Endothelial cell of umbilical vein (primary cell): ENCODE results near the gene PPIE. TPM values are rescaled to one million over a fixed set of nuclear protein-coding genes. Genes with fewer than 3 reads are reported as not detected.
"Not testable (repeated sequence)": the region's sequence is repeated elsewhere in the genome, so short reads cannot be mapped to it uniquely, and the experiment has no call there.

Source experiments
- BruUV-seq: library from RNA; stranded (reverse); fragments of 400-500 nt; replicated peaks from 2 replicates; lab custom pipeline; 2021; lab: Mats Ljungman, UMichigan
- CTCF ChIA-PET: fragments of 300-600, 350-600 bp; sonication (Branson Sonifier 250); formaldehyde crosslinking; loops from one replicate; lab custom pipeline; 2021; ENCODE audit warnings: antibody characterized with exemption, inconsistent platforms; lab: Charles Lee
- POLR2A ChIA-PET: fragments of 300-600, 350-600 bp; sonication (Branson Sonifier 250); formaldehyde crosslinking; loops from one replicate; lab custom pipeline; 2021; ENCODE audit warnings: antibody characterized with exemption, inconsistent platforms; lab: Charles Lee
- DNase-seq: peaks from one replicate; pipeline ENCODE4 v3.0.0-alpha.2; 2011; ENCODE audit warnings: low read depth, low spot score
- FAIRE-seq: peaks from 2 replicates; lab custom pipeline; 2011; peaks lifted over from hg19 to GRCh38; lab: Jason Lieb, UNC
- H2AFZ ChIP-seq: 2 replicates; pipeline ENCODE4 v1.6.0; 2012; ENCODE audit warnings: low read depth, low read length, control low read depth, inconsistent platforms
- H3K27ac ChIP-seq: 2 replicates; pipeline ENCODE4 v1.5.1; 2011; ENCODE audit warnings: low read depth, mild to moderate bottlenecking, control low read depth, low read length, moderate library complexity; ENCODE audit not compliant: insufficient read depth
- H3K27me3 ChIP-seq, 2 experiments: 2 replicates each; pipeline versions ENCODE4 v1.6.0 to v1.6.1; 2011; ENCODE audit warnings: low read length in 2 of 2, mixed read lengths in 1 of 2; ENCODE audit not compliant: control insufficient read depth in 2 of 2, insufficient read depth in 2 of 2
- H3K36me3 ChIP-seq, 2 experiments: 2 replicates in 1 of 2; 3 replicates in 1 of 2; pipeline ENCODE4 v1.5.1; 2011; ENCODE audit warnings: low read length in 2 of 2, mild to moderate bottlenecking in 1 of 2, moderate library complexity in 1 of 2; ENCODE audit not compliant: control insufficient read depth in 2 of 2, insufficient read depth in 2 of 2; ENCODE audit errors: extremely low read depth in 1 of 2
- H3K4me1 ChIP-seq: 3 replicates; pipeline ENCODE4 v1.5.1; 2011; ENCODE audit warnings: mild to moderate bottlenecking, low read length; ENCODE audit not compliant: control insufficient read depth, insufficient read depth; ENCODE audit errors: extremely low read depth
- H3K4me2 ChIP-seq: 2 replicates; pipeline ENCODE4 v1.6.1; 2011; ENCODE audit warnings: low read length, control low read depth, mixed read lengths; ENCODE audit not compliant: insufficient read depth
- H3K4me3 ChIP-seq, 3 experiments: fragments of 200-600 bp in 1 of 3; sonication (generic), shearing (Covaris generic) in 1 of 3; replicated peaks in 1 of 3; 2 replicates each; pipeline ENCODE4 v1.5.1; 2011 to 2016; ENCODE audit warnings: control low read depth in 3 of 3, low read length in 3 of 3, mild to moderate bottlenecking in 2 of 3, inconsistent platforms in 1 of 3, low read depth in 1 of 3, moderate library complexity in 1 of 3; ENCODE audit not compliant: insufficient read depth in 1 of 3
- H3K79me2 ChIP-seq: 2 replicates; pipeline ENCODE4 v1.6.0; 2012; ENCODE audit warnings: low read length, inconsistent platforms; ENCODE audit not compliant: control insufficient read depth, insufficient read depth
- H3K9ac ChIP-seq: replicated peaks from 2 replicates; pipeline ENCODE3; 2011; ENCODE audit warnings: low read length, control low read depth; ENCODE audit not compliant: insufficient read depth; ENCODE audit errors: extremely low read depth
- H3K9me1 ChIP-seq: replicated peaks from 3 replicates; pipeline ENCODE4 v1.6.0; 2011; ENCODE audit warnings: mild to moderate bottlenecking, low read length; ENCODE audit not compliant: control insufficient read depth, insufficient read depth; ENCODE audit errors: extremely low read depth
- H3K9me3 ChIP-seq: replicated peaks from 2 replicates; pipeline ENCODE4 v1.5.1; 2012; ENCODE audit warnings: low read length, inconsistent platforms; ENCODE audit not compliant: control insufficient read depth, insufficient read depth
- H4K20me1 ChIP-seq: replicated peaks from 2 replicates; pipeline ENCODE3; 2011; ENCODE audit warnings: mild to moderate bottlenecking, low read length; ENCODE audit not compliant: control insufficient read depth, insufficient read depth; ENCODE audit errors: extremely low read depth
- EZH2 ChIP-seq: IDR thresholded peaks from 2 replicates; pipeline ENCODE4 v1.6.1; 2012; ENCODE audit warnings: borderline replicate concordance, low read depth, mild to moderate bottlenecking, moderate library complexity, low read length, inconsistent platforms; ENCODE audit not compliant: severe bottlenecking
- FOS ChIP-seq: IDR thresholded peaks from 2 replicates; pipeline ENCODE4 v1.6.1; 2011; ENCODE audit warnings: mild to moderate bottlenecking, low read length, moderate library complexity, borderline replicate concordance; ENCODE audit not compliant: insufficient read depth
- GATA2 ChIP-seq: IDR thresholded peaks from 2 replicates; pipeline ENCODE4 v1.7.0; 2011; ENCODE audit warnings: low read depth, mild to moderate bottlenecking, moderate library complexity, mixed read lengths, low read length; ENCODE audit not compliant: insufficient read length, insufficient read depth
- JUN ChIP-seq: IDR thresholded peaks from 2 replicates; pipeline ENCODE4 v1.6.1; 2011; ENCODE audit warnings: borderline replicate concordance, low read depth; ENCODE audit not compliant: insufficient read length, insufficient read depth
- MAX ChIP-seq: IDR thresholded peaks from 2 replicates; pipeline ENCODE4 v1.6.1; 2011; ENCODE audit not compliant: insufficient read depth, insufficient read length
- MYC ChIP-seq: IDR thresholded peaks from one replicate; pipeline ENCODE4 v1.6.1; 2011; ENCODE audit warnings: mild to moderate bottlenecking, low read depth, low read length
- POLR2A ChIP-seq: IDR thresholded peaks from 2 replicates; pipeline ENCODE4 v1.6.1; 2012; ENCODE audit warnings: low read depth, mild to moderate bottlenecking, control low read depth, low read length
- POLR2AphosphoS5 ChIP-seq: IDR thresholded peaks from 2 replicates; pipeline ENCODE4 v1.6.1; 2012; ENCODE audit warnings: low read depth, mild to moderate bottlenecking, control low read depth, low read length, moderate library complexity; ENCODE audit not compliant: insufficient read depth
- dilution Hi-C: fragments of 300-500 bp; cut with MboI; formaldehyde crosslinking; loops from one replicate; pipeline ENCODE4 v1.15.0; 2019; ENCODE audit warnings: low sequenced_read_pairs; ENCODE audit not compliant: extremely low pct_ligation_motif_present
- intact Hi-C: fragments of 100-400 bp; cut with micrococcal nuclease; formaldehyde crosslinking; loops from one replicate; pipeline ENCODE4 v1.10.0; 2022
- polyA plus RNA-seq, 4 experiments: library from polyadenylated mRNA; depleted of rRNA in 3 of 4; stranded (reverse) in 3 of 4; unstranded in 1 of 4; fragments of >200 nt; gene quantifications; 2 replicates each; pipeline versions ENCODE4 v1.2.1 to v1.2.3, GENCODE V29; 2011 to 2012; ENCODE audit warnings: missing spikeins in 1 of 4
- total RNA-seq: library from RNA; stranded (reverse); gene quantifications from 2 replicates; pipeline ENCODE4 v1.2.3, GENCODE V29; 2021
- TF ChIP-seq, protein P1 (sequence below), 2 donors: IDR thresholded peaks; 1 replicate in 1 of 2; 2 replicates in 1 of 2; pipeline ENCODE4 v1.5.1; 2011; ENCODE audit warnings: low read length in 2 of 2, mild to moderate bottlenecking in 2 of 2, moderate library complexity in 2 of 2, control low read depth in 1 of 2, inconsistent platforms in 1 of 2, low read depth in 1 of 2; ENCODE audit not compliant: insufficient read depth in 1 of 2; ENCODE audit errors: extremely low read depth in 1 of 2

Gene PPIE
- total and polyA plus RNA-seq, 2 donors (not counting 3 experiments of a cell fraction or from before 2014, with no cell fraction given) = 44.4 to 74.9 TPM

DNA sequence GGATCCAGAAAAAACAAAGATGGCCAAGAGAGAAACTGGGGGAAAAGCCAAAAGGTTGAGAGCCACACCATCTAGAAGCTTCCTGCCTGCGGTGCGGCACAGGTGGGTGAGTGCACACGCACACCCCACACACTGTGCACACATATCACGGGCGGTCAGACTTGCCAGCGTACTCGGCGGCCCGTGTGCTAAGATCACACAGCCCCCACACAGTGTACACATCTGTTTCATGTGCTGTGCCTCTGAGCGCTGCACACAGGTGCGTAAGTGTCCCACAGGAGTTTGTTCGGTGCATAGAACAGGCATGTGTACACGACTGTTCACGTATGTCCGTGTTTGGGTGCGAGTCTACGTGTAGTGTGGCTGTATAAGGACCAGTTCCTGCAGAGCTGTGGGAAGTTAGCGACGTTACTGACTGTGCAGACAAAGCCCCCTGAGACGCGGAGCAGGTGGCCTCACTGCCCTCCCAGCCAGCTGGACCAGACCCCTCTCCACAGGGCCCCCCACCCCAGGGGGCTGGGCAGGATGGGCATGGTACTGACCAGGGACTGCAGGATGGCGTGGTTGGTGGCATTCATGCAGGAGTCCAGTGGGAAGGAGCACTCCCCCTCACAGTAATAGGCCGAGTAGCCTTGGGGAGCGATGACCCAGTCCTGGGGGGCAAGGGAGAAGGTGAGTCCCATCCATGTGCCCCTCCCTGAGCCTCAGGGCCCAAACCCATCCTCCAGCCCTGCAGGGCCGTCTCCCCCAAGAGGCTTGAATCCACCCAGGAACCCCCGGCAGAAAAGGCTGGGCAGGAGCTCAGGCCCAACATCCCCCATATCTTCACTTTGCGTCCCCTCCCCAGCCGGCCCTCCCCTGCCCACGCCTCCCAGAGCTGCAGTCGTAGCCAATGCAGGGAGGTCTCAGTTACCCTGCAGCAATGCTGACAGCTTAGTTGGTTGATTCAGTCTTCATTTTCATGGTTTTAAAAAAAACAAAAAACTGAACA lies 24.2 kb downstream of the PPIE start:
- no peaks in the 10 kb centered on the region for H3K4me1 ChIP-seq
- no peak overlapping the region for H3K27ac ChIP-seq
- no peaks in the 10 kb centered on the region for H3K9me3 ChIP-seq
- BruUV-seq = no TSS peak
- ChIA-PET POLR2A (no interaction called here), CTCF (no interaction called here)
- H3K9ac ChIP-seq = no peak overlapping the region
- dilution Hi-C loops (no loop called here), intact Hi-C loops (no loop called here)
- no peaks in the 10 kb centered on the region for H3K79me2 ChIP-seq
- H3K4me2 ChIP-seq = no peak overlapping the region
- H3K9me1 ChIP-seq = no peaks in the 10 kb centered on the region
- no peak for TF ChIP-seq JUN
- TF ChIP-seq, protein P1, sequence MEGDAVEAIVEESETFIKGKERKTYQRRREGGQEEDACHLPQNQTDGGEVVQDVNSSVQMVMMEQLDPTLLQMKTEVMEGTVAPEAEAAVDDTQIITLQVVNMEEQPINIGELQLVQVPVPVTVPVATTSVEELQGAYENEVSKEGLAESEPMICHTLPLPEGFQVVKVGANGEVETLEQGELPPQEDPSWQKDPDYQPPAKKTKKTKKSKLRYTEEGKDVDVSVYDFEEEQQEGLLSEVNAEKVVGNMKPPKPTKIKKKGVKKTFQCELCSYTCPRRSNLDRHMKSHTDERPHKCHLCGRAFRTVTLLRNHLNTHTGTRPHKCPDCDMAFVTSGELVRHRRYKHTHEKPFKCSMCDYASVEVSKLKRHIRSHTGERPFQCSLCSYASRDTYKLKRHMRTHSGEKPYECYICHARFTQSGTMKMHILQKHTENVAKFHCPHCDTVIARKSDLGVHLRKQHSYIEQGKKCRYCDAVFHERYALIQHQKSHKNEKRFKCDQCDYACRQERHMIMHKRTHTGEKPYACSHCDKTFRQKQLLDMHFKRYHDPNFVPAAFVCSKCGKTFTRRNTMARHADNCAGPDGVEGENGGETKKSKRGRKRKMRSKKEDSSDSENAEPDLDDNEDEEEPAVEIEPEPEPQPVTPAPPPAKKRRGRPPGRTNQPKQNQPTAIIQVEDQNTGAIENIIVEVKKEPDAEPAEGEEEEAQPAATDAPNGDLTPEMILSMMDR (IDR thresholded peaks at IDR 0.05; ENCODE audit: extremely low read depth in 1 of 2, insufficient read depth in 1 of 2, low read depth in 1 of 2, low read length in 2 of 2) = no peak
- TF ChIP-seq FOS = no peak
- TF ChIP-seq POLR2A = no peak
- no peak for TF ChIP-seq MYC
- no peak for TF ChIP-seq EZH2
- no peak for TF ChIP-seq GATA2
- TF ChIP-seq MAX = no peak
- TF ChIP-seq POLR2AphosphoS5 = no peak
- H4K20me1 ChIP-seq = no peaks in the 10 kb centered on the region
- H3K4me3 ChIP-seq = no peak overlapping the region
- DNase-seq = no peak
- no peaks in the 10 kb centered on the region for H3K36me3 ChIP-seq
- no peak for FAIRE-seq
- no peak overlapping the region for H2AFZ ChIP-seq
- H3K27me3 ChIP-seq = no peaks in the 10 kb centered on the region

DNA sequence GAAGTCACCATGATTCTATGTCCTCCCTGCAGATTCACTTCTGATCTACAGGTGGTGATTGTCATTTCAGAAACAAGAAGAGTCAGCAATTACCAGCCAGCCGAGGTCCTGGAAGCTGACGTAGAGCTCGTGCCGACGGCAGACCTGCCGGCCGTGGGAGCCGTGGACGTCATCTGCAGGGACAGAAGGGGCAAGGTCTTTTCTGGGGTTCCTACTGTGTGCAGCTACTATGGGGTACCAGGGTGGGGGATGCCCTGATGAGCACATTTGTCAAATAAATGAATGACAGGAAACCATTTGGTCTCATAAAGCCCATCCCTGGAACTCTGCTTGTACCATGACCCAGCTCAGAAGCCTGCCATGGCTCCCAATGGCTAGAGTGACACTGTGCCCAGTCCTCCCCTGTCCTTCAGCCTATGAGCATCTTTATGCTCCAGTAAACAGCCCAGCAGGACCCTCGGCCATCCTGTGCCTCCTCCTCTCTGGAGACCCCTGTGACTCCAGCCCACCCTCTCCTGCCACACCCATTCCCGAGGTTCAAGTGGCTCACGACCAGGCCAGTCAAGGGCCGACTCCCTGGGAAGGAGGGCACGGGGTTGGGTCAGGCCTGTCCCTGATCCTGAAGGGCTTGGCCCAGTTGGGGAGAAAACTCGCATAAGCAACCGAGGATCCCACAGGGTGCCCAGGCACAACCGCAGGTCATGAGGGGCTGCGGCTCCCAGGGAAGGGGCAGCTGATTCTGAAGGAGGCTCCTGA lies 25.1 kb downstream of the PPIE start:
- H3K79me2 ChIP-seq, dilution Hi-C loops, H3K36me3 ChIP-seq, H3K9me1 ChIP-seq, H3K4me2 ChIP-seq, FAIRE-seq, H2AFZ ChIP-seq, intact Hi-C loops, H3K27ac ChIP-seq, H3K9me3 ChIP-seq, CTCF ChIA-PET, DNase-seq, H3K4me3 ChIP-seq, BruUV-seq, H4K20me1 ChIP-seq, POLR2A ChIA-PET, H3K27me3 ChIP-seq, H3K4me1 ChIP-seq, H3K9ac ChIP-seq: not testable (repeated sequence)
